Measurements from ENCODE around the gene NPPA.

GRCh38 chr1:11800756-11801433 is 46.7 kb downstream of the NPPA start:
- TF ChIP-seq, protein P1, sequence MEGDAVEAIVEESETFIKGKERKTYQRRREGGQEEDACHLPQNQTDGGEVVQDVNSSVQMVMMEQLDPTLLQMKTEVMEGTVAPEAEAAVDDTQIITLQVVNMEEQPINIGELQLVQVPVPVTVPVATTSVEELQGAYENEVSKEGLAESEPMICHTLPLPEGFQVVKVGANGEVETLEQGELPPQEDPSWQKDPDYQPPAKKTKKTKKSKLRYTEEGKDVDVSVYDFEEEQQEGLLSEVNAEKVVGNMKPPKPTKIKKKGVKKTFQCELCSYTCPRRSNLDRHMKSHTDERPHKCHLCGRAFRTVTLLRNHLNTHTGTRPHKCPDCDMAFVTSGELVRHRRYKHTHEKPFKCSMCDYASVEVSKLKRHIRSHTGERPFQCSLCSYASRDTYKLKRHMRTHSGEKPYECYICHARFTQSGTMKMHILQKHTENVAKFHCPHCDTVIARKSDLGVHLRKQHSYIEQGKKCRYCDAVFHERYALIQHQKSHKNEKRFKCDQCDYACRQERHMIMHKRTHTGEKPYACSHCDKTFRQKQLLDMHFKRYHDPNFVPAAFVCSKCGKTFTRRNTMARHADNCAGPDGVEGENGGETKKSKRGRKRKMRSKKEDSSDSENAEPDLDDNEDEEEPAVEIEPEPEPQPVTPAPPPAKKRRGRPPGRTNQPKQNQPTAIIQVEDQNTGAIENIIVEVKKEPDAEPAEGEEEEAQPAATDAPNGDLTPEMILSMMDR (IDR thresholded peaks at IDR 0.05 in 2 of 3, conservative IDR thresholded peaks at IDR 0.05 in 1 of 3; ENCODE audit: control insufficient read depth in 2 of 3, extremely low read depth in 1 of 3, insufficient read depth in 1 of 3, low read depth in 3 of 3, low read length in 3 of 3) = no peak
- TF ChIP-seq EZH2 (IDR thresholded peaks at IDR 0.05; ENCODE audit: borderline replicate concordance, control insufficient read depth, low read depth, low read length) (no peak), YY1 (IDR thresholded peaks at IDR 0.05; ENCODE audit: low read depth, low read length) (no peak), TCF12 (IDR thresholded peaks at IDR 0.05; ENCODE audit: low read depth, low read length) (no peak), HDAC2 (IDR thresholded peaks at IDR 0.05) (no peak), ZNF274 (IDR thresholded peaks at IDR 0.05; ENCODE audit: insufficient read depth, insufficient read length) (no peak), POLR2A (IDR thresholded peaks at IDR 0.05; ENCODE audit: low read depth, low read length) (no peak), SRF (IDR thresholded peaks at IDR 0.05; ENCODE audit: low read depth in 2 of 2, low read length in 2 of 2) (no peak), RB1 (IDR thresholded peaks at IDR 0.05; ENCODE audit: borderline replicate concordance) (no peak), GABPA (IDR thresholded peaks at IDR 0.05; ENCODE audit: low read depth) (no peak)

Measured in GM12878 (cell line).